Measurements from ENCODE around the gene KCNQ2. TPM values are rescaled to one million over a fixed set of nuclear protein-coding genes. Genes with fewer than 3 reads are reported as not detected.

Gene KCNQ2
- total RNA-seq, 1 donor from 2014 or later = 354 TPM

GRCh38 chr20:63470410-63470809 lies 2.0 kb downstream of the KCNQ2 start:
- no peaks in the 10 kb centered on the region for H3K36me3 Mint-ChIP-seq (ENCODE audit: unreplicated experiment)
- peak overlapping the region; percentile 93 for H3K4me3 Mint-ChIP-seq (ENCODE audit: unreplicated experiment)
- no peak for DNase-seq
- TF ChIP-seq CTCF (IDR thresholded peaks at IDR 0.05; ENCODE audit: partially characterized antibody, unreplicated experiment) = no peak
- H3K27me3 Mint-ChIP-seq (ENCODE audit: unreplicated experiment) = peaks cover 5% of the 10 kb centered on the region
- H3K4me1 Mint-ChIP-seq (ENCODE audit: low read depth, unreplicated experiment) = peaks cover 31% of the 10 kb centered on the region
- peak overlapping the region; percentile 48 for H3K27ac Mint-ChIP-seq (ENCODE audit: unreplicated experiment)
- peaks cover 4% of the 10 kb centered on the region for H3K9me3 Mint-ChIP-seq (ENCODE audit: unreplicated experiment)

- H3K36me3 Mint-ChIP-seq (ENCODE audit: unreplicated experiment) = no peaks in the 10 kb centered on the region
- H3K4me1 Mint-ChIP-seq (ENCODE audit: low read depth, unreplicated experiment) = peaks cover 33% of the 10 kb centered on the region
- H3K4me3 Mint-ChIP-seq (ENCODE audit: unreplicated experiment) = peak overlapping the region; percentile 93
- DNase-seq = no peak
- H3K27me3 Mint-ChIP-seq (ENCODE audit: unreplicated experiment) = peaks cover 6% of the 10 kb centered on the region
- peak overlapping the region; percentile 62 for H3K27ac Mint-ChIP-seq (ENCODE audit: unreplicated experiment)
- TF ChIP-seq CTCF (IDR thresholded peaks at IDR 0.05; ENCODE audit: partially characterized antibody, unreplicated experiment) = no peak
- peaks cover 1% of the 10 kb centered on the region for H3K9me3 Mint-ChIP-seq (ENCODE audit: unreplicated experiment)
Measured at GRCh38 chr20:63469713-63470101, 2.7 kb downstream of the KCNQ2 start.

GRCh38 chr20:63469019-63469712 lies 3.3 kb downstream of the KCNQ2 start:
- DNase-seq = no peak
- H3K27me3 Mint-ChIP-seq (ENCODE audit: unreplicated experiment) = peaks cover 6% of the 10 kb centered on the region
- peak overlapping the region; percentile 93 for H3K4me3 Mint-ChIP-seq (ENCODE audit: unreplicated experiment)
- H3K36me3 Mint-ChIP-seq (ENCODE audit: unreplicated experiment) = no peaks in the 10 kb centered on the region
- peaks cover 31% of the 10 kb centered on the region for H3K4me1 Mint-ChIP-seq (ENCODE audit: low read depth, unreplicated experiment)
- peak overlapping the region; percentile 66 for H3K27ac Mint-ChIP-seq (ENCODE audit: unreplicated experiment)
- H3K9me3 Mint-ChIP-seq (ENCODE audit: unreplicated experiment) = peaks cover 4% of the 10 kb centered on the region
- TF ChIP-seq CTCF (IDR thresholded peaks at IDR 0.05; ENCODE audit: partially characterized antibody, unreplicated experiment) = no peak

GRCh38 chr20:63468421-63468820 lies 4.0 kb downstream of the KCNQ2 start:
- peaks cover 4% of the 10 kb centered on the region for H3K9me3 Mint-ChIP-seq (ENCODE audit: unreplicated experiment)
- peak overlapping the region; percentile 83 for H3K4me3 Mint-ChIP-seq (ENCODE audit: unreplicated experiment)
- no peak for DNase-seq
- no peak for TF ChIP-seq CTCF (IDR thresholded peaks at IDR 0.05; ENCODE audit: partially characterized antibody, unreplicated experiment)
- H3K36me3 Mint-ChIP-seq (ENCODE audit: unreplicated experiment) = no peaks in the 10 kb centered on the region
- H3K27ac Mint-ChIP-seq (ENCODE audit: unreplicated experiment) = peak overlapping the region; percentile 66
- peaks cover 32% of the 10 kb centered on the region for H3K4me1 Mint-ChIP-seq (ENCODE audit: low read depth, unreplicated experiment)
- H3K27me3 Mint-ChIP-seq (ENCODE audit: unreplicated experiment) = peaks cover 6% of the 10 kb centered on the region

- Mint-ChIP-seq H3K4me3 (ENCODE audit: unreplicated experiment) (peak overlapping the region; percentile 63), H3K36me3 (ENCODE audit: unreplicated experiment) (no peaks in the 10 kb centered on the region), H3K27ac (ENCODE audit: unreplicated experiment) (peak overlapping the region; percentile 75)
Measured at GRCh38 chr20:63467294-63468083, 5.0 kb downstream of the KCNQ2 start.

More at GRCh38 chr20:63467294-63468083, 5.0 kb downstream of the KCNQ2 start:
- TF ChIP-seq CTCF (IDR thresholded peaks at IDR 0.05; ENCODE audit: partially characterized antibody, unreplicated experiment) = no peak
- H3K27me3 Mint-ChIP-seq (ENCODE audit: unreplicated experiment) = peaks cover 10% of the 10 kb centered on the region
- H3K4me1 Mint-ChIP-seq (ENCODE audit: low read depth, unreplicated experiment) = peaks cover 40% of the 10 kb centered on the region
- H3K9me3 Mint-ChIP-seq (ENCODE audit: unreplicated experiment) = peaks cover 8% of the 10 kb centered on the region
- no peak for DNase-seq
